HG03457 (cell line): ENCODE results near the gene CTDSPL.
"Not testable (repeated sequence)": the region's sequence is repeated elsewhere in the genome, so short reads cannot be mapped to it uniquely, and the experiment has no call there.

ENCODE experiments used
- ATAC-seq: cut with Tn5 transposase; IDR thresholded peaks from one replicate; pipeline ENCODE4 v1.9.1; 2021; ENCODE audit warnings: moderate number of reproducible peaks; ENCODE audit not compliant: unreplicated experiment

The CTDSPL gene

GRCh38 chr3:38031022-38031994 is 169.6 kb downstream of the CTDSPL start:
- no peak for ATAC-seq

DNA sequence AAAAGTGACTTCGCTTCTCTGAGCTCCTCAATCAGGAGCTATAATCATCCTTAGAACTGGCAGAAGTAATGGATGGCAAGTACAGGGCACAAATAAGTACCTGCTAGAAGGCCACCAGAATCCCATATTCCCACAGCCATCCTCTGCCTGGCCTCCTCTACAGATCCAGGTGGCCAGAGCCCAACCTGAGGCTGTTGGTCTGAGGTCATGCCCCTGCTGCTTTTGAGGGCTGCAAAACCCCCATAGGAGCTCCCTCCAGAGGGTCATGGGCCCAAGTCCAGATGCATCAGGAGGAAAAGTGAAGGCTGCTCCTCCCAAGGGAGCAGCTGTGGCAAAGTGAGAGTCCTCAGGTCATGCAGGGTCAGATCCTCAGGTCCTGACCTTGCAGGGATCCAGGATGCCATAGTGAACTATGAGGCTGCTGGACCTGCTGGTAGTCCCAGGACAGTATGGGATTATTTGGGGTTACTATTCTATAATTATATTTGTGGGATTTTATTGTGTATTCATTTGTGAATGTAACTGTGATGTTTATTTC is 170.7 kb downstream of the CTDSPL start:
- no peak for ATAC-seq

- not testable (repeated sequence) for ATAC-seq
Measured at GRCh38 chr3:38033586-38033985, 171.9 kb downstream of the CTDSPL start.
